ENCODE measurements around the gene ADGRD1.

Gene ADGRD1

DNA sequence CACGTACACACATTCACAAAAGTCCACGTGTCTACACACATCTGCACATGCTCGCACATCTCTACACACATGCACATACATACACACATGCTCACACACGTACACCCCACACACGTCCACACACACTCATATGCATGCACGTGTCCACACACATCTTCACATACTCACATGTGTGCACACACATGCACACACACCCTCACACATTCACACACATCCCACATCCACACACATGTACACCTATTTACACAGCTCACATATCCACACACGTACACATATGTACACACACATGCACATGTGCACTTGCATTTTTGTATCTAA, 3.6 kb downstream of the ADGRD1 start:
- TF ChIP-seq, protein P1, sequence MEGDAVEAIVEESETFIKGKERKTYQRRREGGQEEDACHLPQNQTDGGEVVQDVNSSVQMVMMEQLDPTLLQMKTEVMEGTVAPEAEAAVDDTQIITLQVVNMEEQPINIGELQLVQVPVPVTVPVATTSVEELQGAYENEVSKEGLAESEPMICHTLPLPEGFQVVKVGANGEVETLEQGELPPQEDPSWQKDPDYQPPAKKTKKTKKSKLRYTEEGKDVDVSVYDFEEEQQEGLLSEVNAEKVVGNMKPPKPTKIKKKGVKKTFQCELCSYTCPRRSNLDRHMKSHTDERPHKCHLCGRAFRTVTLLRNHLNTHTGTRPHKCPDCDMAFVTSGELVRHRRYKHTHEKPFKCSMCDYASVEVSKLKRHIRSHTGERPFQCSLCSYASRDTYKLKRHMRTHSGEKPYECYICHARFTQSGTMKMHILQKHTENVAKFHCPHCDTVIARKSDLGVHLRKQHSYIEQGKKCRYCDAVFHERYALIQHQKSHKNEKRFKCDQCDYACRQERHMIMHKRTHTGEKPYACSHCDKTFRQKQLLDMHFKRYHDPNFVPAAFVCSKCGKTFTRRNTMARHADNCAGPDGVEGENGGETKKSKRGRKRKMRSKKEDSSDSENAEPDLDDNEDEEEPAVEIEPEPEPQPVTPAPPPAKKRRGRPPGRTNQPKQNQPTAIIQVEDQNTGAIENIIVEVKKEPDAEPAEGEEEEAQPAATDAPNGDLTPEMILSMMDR (IDR thresholded peaks at IDR 0.05; ENCODE audit: borderline replicate concordance, insufficient read depth, low read depth, low read length) = no peak
- no peak overlapping the region for H3K4me3 ChIP-seq (ENCODE audit: low read depth, low read length)

GRCh38 chr12:130958557-130959140, 4.9 kb downstream of the ADGRD1 start:
- TF ChIP-seq, protein P1 (IDR thresholded peaks at IDR 0.05; ENCODE audit: borderline replicate concordance, insufficient read depth, low read depth, low read length) = no peak

DNA sequence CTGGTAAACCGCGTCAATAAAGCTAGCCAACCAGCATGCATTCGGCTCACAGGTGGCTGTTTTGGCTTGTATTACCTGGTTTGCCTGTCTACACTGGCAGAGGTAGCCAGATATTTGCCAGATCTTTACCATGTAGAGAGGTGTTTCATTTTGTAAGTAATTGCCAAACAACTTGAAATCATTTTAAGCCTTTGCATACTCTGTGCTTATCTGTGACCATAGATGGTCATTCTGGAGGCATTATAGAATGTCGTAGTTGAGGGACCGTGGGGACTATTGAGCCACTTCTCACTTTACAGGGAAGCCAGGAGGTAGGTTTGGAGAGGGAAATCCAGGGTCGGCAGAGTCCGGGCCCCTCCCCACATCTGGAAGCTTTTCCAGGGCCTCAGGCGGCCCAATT, 5.9 kb downstream of the ADGRD1 start:
- H3K4me3 ChIP-seq (ENCODE audit: low read depth, low read length) = no peak overlapping the region
- TF ChIP-seq, protein P1 (IDR thresholded peaks at IDR 0.05; ENCODE audit: borderline replicate concordance, insufficient read depth, low read depth, low read length) = no peak

More at GRCh38 chr12:130958557-130959140, 4.9 kb downstream of the ADGRD1 start:
- H3K4me3 ChIP-seq (ENCODE audit: low read depth, low read length) = no peak overlapping the region

DNA sequence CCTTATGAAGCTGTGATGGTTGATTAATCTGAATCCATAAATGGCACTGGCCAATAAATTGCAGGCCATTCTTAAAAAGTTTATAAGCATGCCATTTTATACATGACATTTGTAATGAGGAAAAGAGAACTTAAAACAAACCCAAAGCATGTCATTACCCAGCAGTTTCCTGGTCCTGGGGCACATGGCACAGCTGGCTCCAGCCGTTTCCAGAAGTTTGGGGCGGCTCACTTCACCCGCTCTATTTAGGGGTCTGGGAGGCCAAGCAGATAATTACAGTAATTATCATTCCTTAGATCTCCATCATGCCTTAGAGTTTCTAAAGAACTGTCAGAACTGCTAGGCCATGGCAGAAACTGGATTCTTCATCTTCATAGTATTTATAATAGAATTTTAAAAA, 6.4 kb downstream of the ADGRD1 start:
- H3K4me3 ChIP-seq (ENCODE audit: low read depth, low read length) = no peak overlapping the region
- TF ChIP-seq, protein P1 (IDR thresholded peaks at IDR 0.05; ENCODE audit: borderline replicate concordance, insufficient read depth, low read depth, low read length) = no peak

DNA sequence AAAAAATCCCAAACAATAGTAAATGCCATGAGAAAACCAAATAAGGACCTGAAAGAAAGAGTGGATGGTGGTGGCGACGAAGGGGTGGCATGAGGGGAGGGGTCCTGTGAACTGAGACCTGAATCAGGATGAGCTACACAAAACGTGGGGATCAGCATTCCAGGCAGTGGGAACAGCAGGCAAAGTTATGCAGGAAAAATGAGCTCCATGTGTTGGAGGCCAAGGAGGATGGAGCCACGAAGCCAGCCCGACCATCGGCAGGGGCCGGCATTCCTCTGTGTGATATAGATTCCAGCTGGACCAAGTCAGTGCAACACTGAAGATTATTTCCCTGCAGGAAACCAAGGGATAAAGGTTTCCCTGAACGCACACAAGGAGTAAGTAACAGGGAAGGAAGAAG, 7.1 kb downstream of the ADGRD1 start:
- TF ChIP-seq, protein P1 (IDR thresholded peaks at IDR 0.05; ENCODE audit: borderline replicate concordance, insufficient read depth, low read depth, low read length) = no peak

GRCh38 chr12:130961921-130962451, 8.3 kb downstream of the ADGRD1 start:
- H3K4me3 ChIP-seq (ENCODE audit: low read depth, low read length) = no peak overlapping the region
- TF ChIP-seq, protein P1 (IDR thresholded peaks at IDR 0.05; ENCODE audit: borderline replicate concordance, insufficient read depth, low read depth, low read length) = no peak

More for the DNA sequence above, 7.1 kb downstream of the ADGRD1 start:
- no peak overlapping the region for H3K4me3 ChIP-seq (ENCODE audit: low read depth, low read length)

GRCh38 chr12:130965214-130965613, 11.5 kb downstream of the ADGRD1 start:
- TF ChIP-seq, protein P1 (IDR thresholded peaks at IDR 0.05; ENCODE audit: borderline replicate concordance, insufficient read depth, low read depth, low read length) = no peak

More at GRCh38 chr12:130965214-130965613, 11.5 kb downstream of the ADGRD1 start:
- no peak overlapping the region for H3K4me3 ChIP-seq (ENCODE audit: low read depth, low read length)

Measured in GM12875 (cell line).